HG03196 (cell line): Measurements from ENCODE around the gene CXCR3.
"Not testable (repeated sequence)": the region's sequence is repeated elsewhere in the genome, so short reads cannot be mapped to it uniquely, and the experiment has no call there.

ENCODE experiments used
- ATAC-seq: cut with Tn5 transposase; IDR thresholded peaks from one replicate; pipeline ENCODE4 v1.9.1; 2021; ENCODE audit not compliant: unreplicated experiment

CXCR3 gene

GRCh38 chrX:71611736-71612135 lies 6.6 kb downstream of the CXCR3 start:
- ATAC-seq = not testable (repeated sequence)

- no peak for ATAC-seq
Measured at GRCh38 chrX:71609095-71609750, 9.1 kb downstream of the CXCR3 start.

- no peak for ATAC-seq
Measured at GRCh38 chrX:71607488-71607887, 10.8 kb downstream of the CXCR3 start.

GRCh38 chrX:71606536-71607216 lies 11.6 kb downstream of the CXCR3 start:
- ATAC-seq = no peak

GRCh38 chrX:71604796-71605568 lies 13.3 kb downstream of the CXCR3 start:
- no peak for ATAC-seq

GRCh38 chrX:71604141-71604540 lies 14.2 kb downstream of the CXCR3 start:
- no peak for ATAC-seq

- ATAC-seq = no peak
Measured at GRCh38 chrX:71603618-71604017, 14.7 kb downstream of the CXCR3 start.

GRCh38 chrX:71599965-71600364 lies 18.3 kb downstream of the CXCR3 start:
- no peak for ATAC-seq

GRCh38 chrX:71593210-71593609 lies 25.1 kb downstream of the CXCR3 start:
- not testable (repeated sequence) for ATAC-seq

- no peak for ATAC-seq
Measured at GRCh38 chrX:71586929-71587328, 31.4 kb downstream of the CXCR3 start.

GRCh38 chrX:71581210-71581609 lies 37.1 kb downstream of the CXCR3 start:
- no peak for ATAC-seq

- no peak for ATAC-seq
Measured at GRCh38 chrX:71579990-71580380, 38.3 kb downstream of the CXCR3 start.

GRCh38 chrX:71579136-71579989 lies 38.9 kb downstream of the CXCR3 start:
- ATAC-seq = no peak

- ATAC-seq = no peak
Measured at GRCh38 chrX:71578253-71579135, 39.8 kb downstream of the CXCR3 start, which contains the start of gene GCNA. Gene GCNA, plus strand, starts transcription at chrX:71578437. Its CDS starts 2,385 bp downstream, at chrX:71580822.

GRCh38 chrX:71577682-71578081 lies 40.6 kb downstream of the CXCR3 start:
- ATAC-seq = no peak

- no peak for ATAC-seq
Measured at GRCh38 chrX:71573590-71573989, 44.7 kb downstream of the CXCR3 start.

GRCh38 chrX:71571390-71571789 lies 46.9 kb downstream of the CXCR3 start:
- ATAC-seq = not testable (repeated sequence)
